OCI-LY3 (cell line): ENCODE results near the gene RAB9A.
A peak's percentile ranks its signal among the peaks of the same experiment; 100 is the strongest.

ENCODE experiments used
- H2AFZ ChIP-seq: fragments of 200-600, 300-600 bp; shearing (Covaris generic); 2 replicates; pipeline ENCODE4 v1.6.0; 2014; ENCODE audit warnings: antibody characterized with exemption, low read depth, low read length
- H3K27ac ChIP-seq: fragments of 200-600, 300-600 bp; sonication (generic); 2 replicates; pipeline ENCODE4 v1.5.1; 2014; ENCODE audit warnings: mild to moderate bottlenecking, low read length, moderate library complexity, mixed read lengths
- H3K27me3 ChIP-seq: fragments of 200-600, 300-600 bp; sonication (generic); 2 replicates; pipeline ENCODE4 v1.6.1; 2014; ENCODE audit warnings: low read depth, low read length, mixed read lengths
- H3K36me3 ChIP-seq: fragments of 200-600, 300-600 bp; sonication (generic); replicated peaks from 2 replicates; pipeline ENCODE3; 2014; ENCODE audit warnings: low read depth, low read length, mixed read lengths
- H3K4me1 ChIP-seq: fragments of 300-600, 200-600 bp; sonication (generic); 2 replicates; pipeline ENCODE4 v1.6.1; 2014; ENCODE audit warnings: low read length, mixed read lengths
- H3K4me2 ChIP-seq: fragments of 200-600, 300-600 bp; sonication (generic); 2 replicates; pipeline ENCODE4 v1.6.1; 2014; ENCODE audit warnings: low read length, mixed read lengths
- H3K4me3 ChIP-seq: fragments of 300-600, 200-600 bp; sonication (generic); 2 replicates; pipeline ENCODE4 v1.5.1; 2014; ENCODE audit warnings: antibody characterized with exemption, mild to moderate bottlenecking, low read length, moderate library complexity
- H3K79me2 ChIP-seq: fragments of 300-600, 200-600 bp; shearing (Covaris generic); 2 replicates; pipeline ENCODE4 v1.6.1; 2014; ENCODE audit warnings: mild to moderate bottlenecking, low read length, mixed read lengths
- H3K9ac ChIP-seq: fragments of 300-600, 200-600 bp; shearing (Covaris generic); 2 replicates; pipeline ENCODE4 v1.6.0; 2014; ENCODE audit warnings: mild to moderate bottlenecking, low read length, moderate library complexity
- H3K9me3 ChIP-seq: fragments of 200-600, 300-600 bp; shearing (Covaris generic); 2 replicates; pipeline ENCODE4 v1.6.1; 2014; ENCODE audit warnings: low read length, mixed read lengths; ENCODE audit not compliant: insufficient read depth
- H4K20me1 ChIP-seq: fragments of 200-600, 300-600 bp; sonication (generic); 2 replicates; pipeline ENCODE4 v1.6.1; 2016; ENCODE audit warnings: low read length, mixed read lengths; ENCODE audit not compliant: insufficient read depth
- EZH2phosphoT487 ChIP-seq: fragments of 200-600 bp; shearing (Covaris generic); IDR thresholded peaks from 2 replicates; pipeline ENCODE4 v1.6.1; 2018; ENCODE audit warnings: antibody characterized with exemption, mixed run types, low read depth
- TF ChIP-seq, protein P1 (sequence below): fragments of 200-600, 300-600 bp; sonication (generic); IDR thresholded peaks from 2 replicates; pipeline ENCODE4 v1.5.1; 2014; ENCODE audit warnings: antibody characterized with exemption, low read length, low read depth

The RAB9A gene

DNA sequence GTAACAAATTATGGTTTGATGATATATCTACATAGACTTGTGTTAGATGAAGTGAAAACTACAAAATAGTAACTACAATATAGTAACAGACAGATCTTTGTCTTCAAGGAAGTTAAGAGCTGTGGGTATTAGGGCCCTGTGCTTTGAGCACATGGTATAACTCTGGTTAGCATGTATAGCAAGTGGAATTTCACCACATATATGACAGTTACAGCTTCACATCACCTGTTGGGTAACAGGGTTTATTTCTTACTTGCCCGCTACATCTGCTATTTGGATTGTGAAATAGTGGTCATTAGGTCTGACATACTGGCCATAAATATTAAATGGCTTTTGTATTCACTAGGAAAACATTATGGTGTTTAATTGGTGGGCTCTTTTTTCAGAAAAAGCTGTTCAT lies 65.8 kb downstream of the RAB9A start:
- H2AFZ ChIP-seq = no peak overlapping the region
- peak overlapping the region; percentile 11; the same call in 1 of the 2 replicates for H3K4me2 ChIP-seq
- peaks cover 83% of the 10 kb centered on the region for H3K4me1 ChIP-seq
- H3K4me3 ChIP-seq = no peak overlapping the region
- peaks cover 26% of the 10 kb centered on the region for H3K36me3 ChIP-seq
- H3K9ac ChIP-seq = no peak overlapping the region
- no peaks in the 10 kb centered on the region for H3K9me3 ChIP-seq
- H4K20me1 ChIP-seq = no peaks in the 10 kb centered on the region
- no peaks in the 10 kb centered on the region for H3K79me2 ChIP-seq
- H3K27ac ChIP-seq = peak overlapping the region; percentile 29; the same call in 1 of the 2 replicates
- no peaks in the 10 kb centered on the region for H3K27me3 ChIP-seq
- no peak for TF ChIP-seq EZH2phosphoT487
- TF ChIP-seq, protein P1, sequence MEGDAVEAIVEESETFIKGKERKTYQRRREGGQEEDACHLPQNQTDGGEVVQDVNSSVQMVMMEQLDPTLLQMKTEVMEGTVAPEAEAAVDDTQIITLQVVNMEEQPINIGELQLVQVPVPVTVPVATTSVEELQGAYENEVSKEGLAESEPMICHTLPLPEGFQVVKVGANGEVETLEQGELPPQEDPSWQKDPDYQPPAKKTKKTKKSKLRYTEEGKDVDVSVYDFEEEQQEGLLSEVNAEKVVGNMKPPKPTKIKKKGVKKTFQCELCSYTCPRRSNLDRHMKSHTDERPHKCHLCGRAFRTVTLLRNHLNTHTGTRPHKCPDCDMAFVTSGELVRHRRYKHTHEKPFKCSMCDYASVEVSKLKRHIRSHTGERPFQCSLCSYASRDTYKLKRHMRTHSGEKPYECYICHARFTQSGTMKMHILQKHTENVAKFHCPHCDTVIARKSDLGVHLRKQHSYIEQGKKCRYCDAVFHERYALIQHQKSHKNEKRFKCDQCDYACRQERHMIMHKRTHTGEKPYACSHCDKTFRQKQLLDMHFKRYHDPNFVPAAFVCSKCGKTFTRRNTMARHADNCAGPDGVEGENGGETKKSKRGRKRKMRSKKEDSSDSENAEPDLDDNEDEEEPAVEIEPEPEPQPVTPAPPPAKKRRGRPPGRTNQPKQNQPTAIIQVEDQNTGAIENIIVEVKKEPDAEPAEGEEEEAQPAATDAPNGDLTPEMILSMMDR = no peak

DNA sequence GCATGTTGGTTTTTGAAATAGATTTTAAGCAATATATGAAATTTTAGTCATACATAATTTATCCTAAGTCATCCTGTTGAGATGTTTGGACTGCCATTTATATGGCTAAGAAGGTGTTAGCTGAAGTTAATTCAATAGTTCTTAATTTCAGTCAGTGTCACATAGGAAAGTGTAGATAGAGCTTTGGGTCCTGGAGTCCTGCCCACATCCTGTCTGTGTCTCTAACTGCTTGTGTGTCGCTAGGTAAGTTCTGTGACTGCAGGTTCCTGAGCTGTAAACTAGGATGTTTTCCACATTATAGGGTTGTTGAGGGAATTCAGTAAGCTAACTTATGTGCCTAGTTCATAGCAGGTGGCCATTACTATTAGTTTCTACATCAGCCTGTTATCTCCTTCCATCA lies 66.3 kb downstream of the RAB9A start:
- Histone ChIP-seq H2AFZ (no peak overlapping the region), H3K9ac (no peak overlapping the region), H3K4me1 (peaks cover 83% of the 10 kb centered on the region), H4K20me1 (no peaks in the 10 kb centered on the region), H3K36me3 (peaks cover 28% of the 10 kb centered on the region), H3K27ac (peak overlapping the region; percentile 29), H3K9me3 (no peaks in the 10 kb centered on the region), H3K4me3 (no peak overlapping the region), H3K27me3 (no peaks in the 10 kb centered on the region), H3K79me2 (no peaks in the 10 kb centered on the region), H3K4me2 (peak overlapping the region; percentile 11; the same call in 1 of the 2 replicates)
- TF ChIP-seq, protein P1 = no peak
- TF ChIP-seq EZH2phosphoT487 = no peak

DNA sequence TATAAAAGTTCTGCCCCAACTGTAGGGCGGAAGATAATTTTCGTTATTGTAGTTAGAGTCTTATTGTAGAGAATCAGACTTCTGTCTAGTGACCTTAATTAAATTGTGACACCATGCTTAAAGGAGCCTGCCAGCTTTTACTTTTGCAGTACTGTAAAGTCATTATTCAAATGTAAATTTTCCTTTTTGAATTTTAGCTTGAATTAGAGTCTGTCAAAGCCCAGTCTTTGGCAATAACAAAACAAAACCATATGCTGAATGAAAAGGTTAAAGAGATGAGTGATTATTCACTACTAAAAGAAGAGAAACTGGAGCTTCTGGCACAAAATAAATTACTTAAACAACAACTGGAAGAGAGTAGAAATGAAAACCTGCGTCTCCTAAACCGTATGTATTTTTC lies 67.5 kb downstream of the RAB9A start:
- Histone ChIP-seq H3K36me3 (peaks cover 39% of the 10 kb centered on the region), H2AFZ (no peak overlapping the region), H3K27me3 (no peaks in the 10 kb centered on the region), H3K9ac (no peak overlapping the region), H3K79me2 (peaks cover 6% of the 10 kb centered on the region; the same call in 1 of the 2 replicates), H3K9me3 (no peaks in the 10 kb centered on the region), H3K4me2 (no peak overlapping the region), H3K4me3 (no peak overlapping the region), H3K4me1 (peaks cover 83% of the 10 kb centered on the region), H3K27ac (no peak overlapping the region), H4K20me1 (no peaks in the 10 kb centered on the region)
- no peak for TF ChIP-seq EZH2phosphoT487
- TF ChIP-seq, protein P1 = no peak

DNA sequence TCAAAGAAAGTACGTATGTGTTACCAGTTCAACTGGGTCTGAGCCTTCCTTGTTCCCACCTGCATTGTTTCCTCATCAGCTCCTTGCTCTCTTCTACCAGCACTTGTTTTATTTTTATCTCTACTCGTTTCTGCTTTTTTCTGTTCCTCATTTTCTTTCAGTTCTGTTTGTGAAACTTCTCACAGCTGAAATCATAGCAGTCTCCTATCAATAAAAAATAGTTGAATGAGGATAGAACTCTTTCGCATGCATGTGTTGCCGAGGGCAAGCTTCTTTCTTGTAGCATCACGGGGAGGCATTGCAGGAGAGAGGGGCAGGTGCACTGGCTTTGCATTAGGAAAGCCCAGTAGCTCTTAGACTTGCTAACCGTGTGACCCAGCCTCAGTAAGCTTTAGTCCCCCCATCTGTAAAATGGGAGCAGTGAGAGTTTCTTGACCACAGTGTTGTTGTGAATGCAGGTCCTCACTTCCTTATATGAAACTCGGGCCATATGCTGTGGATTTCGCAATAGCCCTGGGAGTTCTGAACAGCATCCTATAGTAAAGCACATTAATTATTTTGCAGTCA lies 70.3 kb downstream of the RAB9A start:
- peak overlapping the region; percentile 70 for H3K4me2 ChIP-seq
- H2AFZ ChIP-seq = no peak overlapping the region
- H3K27me3 ChIP-seq = no peaks in the 10 kb centered on the region
- H3K79me2 ChIP-seq = peaks cover 6% of the 10 kb centered on the region
- peaks cover 86% of the 10 kb centered on the region for H3K4me1 ChIP-seq
- no peaks in the 10 kb centered on the region for H4K20me1 ChIP-seq
- peak overlapping the region; percentile 98 for H3K27ac ChIP-seq
- TF ChIP-seq, protein P1 = no peak
- TF ChIP-seq EZH2phosphoT487 = no peak
- peak overlapping the region; percentile 35 for H3K4me3 ChIP-seq
- H3K36me3 ChIP-seq = peaks cover 48% of the 10 kb centered on the region
- H3K9ac ChIP-seq = peak overlapping the region; percentile 52; the same call in 1 of the 2 replicates
- H3K9me3 ChIP-seq = no peaks in the 10 kb centered on the region
